GM18526 (cell line): ENCODE measurements around the gene PTDSS2.

Experiments
- POLR2A ChIP-seq: IDR thresholded peaks from 3 replicates; pipeline ENCODE4 v1.6.1; 2011; ENCODE audit not compliant: insufficient read length; ENCODE audit errors: extremely low read depth

The PTDSS2 gene

GRCh38 chr11:538431-539051, 88.5 kb downstream of the PTDSS2 start:
- TF ChIP-seq POLR2A: no peak

GRCh38 chr11:539971-540481, 89.9 kb downstream of the PTDSS2 start:
- TF ChIP-seq POLR2A: no peak
